ENCODE results near the gene MDH1B. TPM values are rescaled to one million over a fixed set of nuclear protein-coding genes. Genes with fewer than 3 reads are reported as not detected.

MDH1B gene
- total RNA-seq, 1 experiment from 2014 or later: 1.9 TPM

GRCh38 chr2:206766057-206766930, 1.2 kb upstream of the MDH1B start (continued):
- TF ChIP-seq USF2 (CRISPR knock-in tag; IDR thresholded peaks at IDR 0.05): no peak

- Mint-ChIP-seq H3K4me3 (peak overlapping the region; percentile 95), H3K27ac (no peak overlapping the region), H3K36me3 (peaks cover 19% of the 10 kb centered on the region), H3K27me3 (ENCODE audit: low read depth) (no peaks in the 10 kb centered on the region), H3K4me1 (peaks cover 8% of the 10 kb centered on the region), H3K9me3 (no peaks in the 10 kb centered on the region)
- ChIA-PET CTCF (interaction anchor here (1.6 kb wide), 1 partner anchor 206 kb away, joined by 4 read pairs; no protein-coding TSS in a partner anchor), POLR2A (interaction anchor here (0.5 kb wide), 1 partner anchor 925 kb away, joined by 6 read pairs; no protein-coding TSS in a partner anchor)
- peak; percentile 74 for TF ChIP-seq PRDM15 (CRISPR knock-in tag; IDR thresholded peaks at IDR 0.05)
- no peak for TF ChIP-seq ZMAT4 (CRISPR knock-in tag; IDR thresholded peaks at IDR 0.05)
- DNase-seq (ENCODE audit: low spot score) (no peak), ATAC-seq (peak; percentile 55)
Observed at GRCh38 chr2:206764673-206765241, 371 bp downstream of the MDH1B start.

- POLR2A ChIA-PET: no interaction called here
- Mint-ChIP-seq H3K9me3 (no peaks in the 10 kb centered on the region), H3K36me3 (no peaks in the 10 kb centered on the region), H3K4me1 (no peaks in the 10 kb centered on the region), H3K27me3 (ENCODE audit: low read depth) (peaks cover 12% of the 10 kb centered on the region), H3K4me3 (no peak overlapping the region), H3K27ac (no peak overlapping the region)
- no peak for DNase-seq (ENCODE audit: low spot score)
- TF ChIP-seq ZMAT4 (CRISPR knock-in tag; IDR thresholded peaks at IDR 0.05): no peak
- no peak for TF ChIP-seq FOXK1 (CRISPR knock-in tag; IDR thresholded peaks at IDR 0.05)
- no peak for TF ChIP-seq FOXJ3 (CRISPR knock-in tag; IDR thresholded peaks at IDR 0.05; ENCODE audit: borderline replicate concordance)
- TF ChIP-seq ATF6 (CRISPR knock-in tag; IDR thresholded peaks at IDR 0.05): no peak
- no peak for TF ChIP-seq MAX (CRISPR knock-in tag; IDR thresholded peaks at IDR 0.05)
- no peak for TF ChIP-seq NR1H2 (CRISPR knock-in tag; IDR thresholded peaks at IDR 0.05)
- no peak for TF ChIP-seq ZNF263 (CRISPR knock-in tag; IDR thresholded peaks at IDR 0.05; ENCODE audit: low read depth)
- TF ChIP-seq GTF2I (CRISPR knock-in tag; conservative IDR thresholded peaks at IDR 0.05): no peak
- no peak for TF ChIP-seq MXD4 (CRISPR knock-in tag; IDR thresholded peaks at IDR 0.05; ENCODE audit: borderline replicate concordance)
- CTCF ChIA-PET: no interaction called here
- ATAC-seq: no peak
Observed at GRCh38 chr2:206756816-206757215, 8.3 kb downstream of the MDH1B start.
